Measurements from ENCODE around the gene RUNX3.
"Not testable (repeated sequence)": the region's sequence is repeated elsewhere in the genome, so short reads cannot be mapped to it uniquely, and the experiment has no call there.

Gene RUNX3

DNA sequence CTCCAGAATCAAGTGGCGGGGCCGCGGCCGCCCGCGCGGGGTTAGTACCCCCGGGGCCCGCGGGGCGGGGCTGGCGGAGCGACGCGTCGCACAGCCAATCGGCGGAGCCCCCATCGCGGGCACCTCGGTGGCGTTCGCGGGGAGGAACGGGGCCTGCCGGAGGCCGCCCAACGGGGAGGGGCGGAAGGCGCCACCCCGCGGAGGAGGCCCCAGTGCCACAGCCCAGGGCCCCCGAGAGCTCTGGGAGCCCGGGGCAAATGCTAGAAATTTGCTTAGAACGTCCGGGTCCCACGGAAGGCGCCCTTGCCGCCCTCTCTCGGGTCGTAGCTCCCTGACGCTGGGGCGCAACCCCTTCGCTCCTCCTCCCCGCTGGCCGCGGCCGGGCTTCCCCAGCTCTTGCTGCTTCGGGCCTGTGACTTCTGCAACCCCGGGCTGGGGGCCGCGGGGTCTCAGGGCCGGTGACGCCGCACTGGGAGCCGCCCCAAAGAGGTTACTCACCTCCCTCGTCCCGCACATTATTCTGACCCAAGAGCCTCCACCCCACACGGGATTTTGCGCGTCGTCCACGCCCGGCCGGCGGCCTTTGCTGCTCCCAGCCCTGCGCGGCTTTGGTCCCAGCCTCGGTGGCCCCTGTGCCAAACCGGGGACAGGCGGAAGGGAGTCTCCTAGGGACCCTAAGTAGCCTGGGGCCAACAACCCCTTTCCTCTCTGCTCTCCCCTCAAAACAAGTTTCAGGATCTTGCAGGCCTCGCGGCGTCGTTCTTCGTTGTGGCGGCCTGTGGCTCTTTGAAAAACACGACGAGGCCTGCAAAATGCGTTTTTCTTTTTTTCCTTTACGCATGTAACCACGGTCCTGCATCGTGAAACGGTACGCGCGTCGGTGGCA lies at the start of gene RUNX3:
Gene RUNX3 (minus strand): TSS at position 17 of the 886 bp plus-strand sequence. CDS start 408 bp downstream, outside the sequence.
- no peak for DNase-seq

DNA sequence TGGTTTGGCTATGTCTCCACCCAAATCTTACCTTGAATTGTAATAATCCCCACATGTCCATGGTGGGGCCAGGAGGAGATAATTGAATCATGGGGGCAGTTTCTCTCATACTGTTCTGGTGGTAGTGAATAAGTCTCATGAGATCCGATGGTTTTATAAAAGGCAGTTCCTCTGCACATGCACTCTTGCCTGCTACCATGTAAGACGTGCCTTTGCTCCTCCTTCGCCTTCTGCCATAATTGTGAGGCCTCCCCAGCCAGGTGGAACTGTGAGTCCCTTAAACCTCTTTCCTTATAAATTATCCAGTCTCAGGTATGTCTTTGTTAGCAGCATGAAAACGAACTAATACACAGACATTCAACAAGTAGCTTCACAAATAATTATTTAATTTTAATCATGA lies 49.2 kb upstream of the RUNX3 start:
- not testable (repeated sequence) for DNase-seq

DNA sequence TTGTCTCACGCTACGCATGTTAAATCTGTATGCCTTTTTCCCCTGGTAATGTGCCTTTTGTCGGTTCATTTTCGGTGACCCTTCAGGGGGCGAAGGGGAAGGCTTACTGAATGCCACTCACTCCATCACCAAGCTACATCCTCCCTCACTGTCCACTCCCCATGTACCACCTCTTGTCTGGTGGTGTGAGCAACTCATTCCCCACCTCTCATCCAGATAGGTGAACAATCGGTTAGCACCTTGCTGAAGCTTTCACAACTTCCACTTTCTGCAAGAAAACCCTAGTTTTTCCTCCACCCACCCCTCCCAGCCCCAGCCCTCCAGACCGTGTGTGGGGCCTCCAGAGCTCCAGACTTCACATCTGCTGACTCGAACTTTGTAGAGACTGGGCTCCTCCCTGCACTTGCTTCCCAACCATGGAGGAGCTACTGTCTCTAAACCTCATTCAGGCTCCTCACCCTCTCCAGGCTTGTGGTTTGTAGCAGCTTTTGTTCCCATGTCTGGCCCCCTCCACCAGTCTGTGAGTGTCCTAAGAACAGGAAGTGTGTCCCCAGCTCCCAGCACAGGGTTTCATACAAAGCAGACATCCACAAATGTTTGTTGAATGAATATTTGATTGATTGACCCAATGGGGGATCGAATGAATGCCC lies 48.4 kb upstream of the RUNX3 start:
- DNase-seq, result no peak

DNA sequence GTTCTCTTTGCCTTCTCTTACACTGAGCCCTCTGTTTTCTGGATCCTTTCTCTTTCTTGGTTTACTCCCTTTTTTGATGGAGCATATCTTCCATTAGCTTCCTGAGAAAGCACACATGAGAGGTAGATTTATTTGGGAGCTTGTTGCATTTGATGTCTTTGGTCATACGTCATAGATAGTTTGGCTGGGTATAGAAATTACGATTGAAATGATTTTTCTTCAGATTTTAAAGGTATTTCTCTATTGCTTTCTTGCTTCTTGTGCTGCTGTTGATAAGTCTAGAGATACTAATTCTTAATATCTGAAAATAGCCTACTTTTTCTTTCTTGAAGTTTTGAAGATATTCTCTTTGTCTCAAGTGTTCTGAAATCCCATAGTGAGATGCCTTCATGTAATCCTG lies 45.3 kb upstream of the RUNX3 start:
- DNase-seq, result no peak

DNA sequence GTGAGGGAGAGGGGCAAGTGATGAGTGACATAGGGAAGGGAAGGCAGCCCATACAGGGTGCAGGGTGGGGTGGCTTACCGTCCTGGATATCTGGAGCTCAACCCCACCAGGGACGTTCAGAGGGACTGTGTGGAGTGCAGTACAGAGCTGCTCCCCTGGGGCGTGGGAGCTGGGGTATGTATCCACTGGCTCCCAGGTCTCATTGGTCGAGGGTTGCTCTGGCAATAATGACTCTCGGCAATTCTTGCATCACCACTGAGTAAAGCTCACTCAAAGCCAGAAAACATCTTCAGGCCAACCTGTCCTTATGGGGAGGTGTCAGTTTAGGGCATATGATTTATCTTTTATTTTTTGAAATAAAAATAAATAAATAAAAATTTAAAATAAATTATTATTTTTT lies 43.2 kb upstream of the RUNX3 start:
- no peak for DNase-seq

DNA sequence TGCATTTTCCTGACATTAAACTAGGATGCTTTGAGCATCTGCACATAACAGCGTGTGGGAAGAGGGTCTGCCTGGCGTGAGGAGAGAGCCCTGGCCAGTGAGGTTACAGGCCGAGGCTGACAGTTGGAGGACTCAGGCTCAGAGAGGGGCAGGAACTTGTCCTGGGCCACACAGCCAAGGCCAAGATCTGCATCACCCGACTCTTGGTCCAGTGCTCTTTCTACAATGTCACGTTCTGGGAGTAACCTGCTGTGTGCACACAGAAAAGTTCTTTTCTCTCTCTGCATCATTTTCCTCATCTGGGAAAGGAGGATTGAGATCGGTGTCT lies 42.8 kb upstream of the RUNX3 start:
- no peak for DNase-seq

DNA sequence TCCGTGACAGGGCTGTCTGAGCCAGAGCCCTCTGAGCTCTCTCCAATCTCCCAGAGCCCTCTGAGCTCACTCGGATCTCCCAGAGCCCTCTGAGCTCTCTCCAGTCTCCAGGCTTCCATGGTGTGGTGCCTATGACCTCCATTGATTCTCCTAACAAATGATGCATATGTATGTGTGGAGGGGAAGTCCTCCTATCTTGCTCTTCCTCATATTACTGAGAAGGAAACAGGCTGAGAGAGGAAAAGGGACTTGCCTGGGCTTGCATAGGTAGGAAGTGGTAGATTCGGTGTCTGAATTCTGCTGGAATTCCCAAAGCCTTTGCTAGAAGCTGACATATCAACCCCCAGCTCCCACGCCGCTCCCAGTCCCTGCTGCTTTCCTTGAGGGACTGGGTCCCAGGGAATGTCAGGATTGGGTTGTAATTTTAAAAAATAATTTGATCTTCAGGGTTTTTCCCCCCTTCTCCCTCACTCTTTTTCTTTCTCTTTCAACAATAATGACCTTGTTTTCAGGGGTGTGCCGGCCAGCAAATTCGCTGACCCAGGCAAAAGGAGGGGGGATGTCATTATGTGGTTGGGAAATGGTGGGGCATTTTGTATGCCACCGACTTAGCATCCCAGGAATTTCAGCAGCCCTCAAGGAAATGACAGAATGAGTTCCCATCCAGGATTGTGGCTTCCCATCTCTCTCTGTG lies 42.3 kb upstream of the RUNX3 start:
- DNase-seq, result no peak

DNA sequence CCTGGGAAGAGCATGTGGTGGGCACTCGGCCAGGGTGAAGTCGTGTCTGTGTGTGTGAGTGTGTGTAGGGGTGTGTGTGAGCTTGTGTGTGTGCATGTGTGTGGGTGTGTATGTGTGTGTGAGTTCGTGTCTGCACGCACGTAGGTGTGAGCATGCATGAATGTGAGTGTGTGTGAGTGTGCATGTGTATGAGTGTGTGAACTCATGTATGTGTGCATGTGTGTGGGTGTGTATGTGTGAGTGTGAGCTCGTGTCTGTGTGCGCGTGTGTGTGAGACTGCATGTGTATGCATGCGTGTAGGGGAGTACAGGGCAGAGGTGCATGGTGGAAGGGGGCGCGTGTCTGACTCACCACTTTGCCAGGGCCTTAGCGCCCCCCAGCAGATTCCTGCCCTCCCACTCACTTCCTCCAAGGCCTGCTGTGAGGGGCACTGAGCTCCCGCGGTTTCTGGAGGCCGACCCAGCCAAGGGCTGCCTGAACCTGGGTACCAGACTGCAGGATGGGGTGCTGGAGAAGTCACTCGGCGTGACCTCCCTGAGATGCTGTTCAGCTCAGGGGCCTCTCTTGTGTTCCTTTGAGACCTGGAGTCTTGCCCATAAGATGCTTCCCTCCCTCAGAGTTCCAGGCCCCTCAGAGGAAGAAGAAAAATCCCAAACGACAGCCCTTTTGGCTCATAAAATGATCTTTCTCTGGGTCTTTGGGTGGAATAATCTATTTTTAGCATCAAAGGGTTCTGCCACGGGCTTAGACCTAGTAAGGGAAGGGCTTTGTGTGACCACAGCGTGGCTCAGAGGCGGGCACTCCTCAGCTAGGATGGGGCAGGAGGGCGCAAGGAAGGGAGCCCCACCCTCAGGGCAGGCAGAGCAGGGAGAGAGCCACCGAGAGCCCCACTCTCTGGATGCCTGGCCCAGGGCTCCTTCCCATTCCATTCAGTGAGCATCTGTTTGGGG lies 41.1 kb upstream of the RUNX3 start:
- DNase-seq, result no peak

DNA sequence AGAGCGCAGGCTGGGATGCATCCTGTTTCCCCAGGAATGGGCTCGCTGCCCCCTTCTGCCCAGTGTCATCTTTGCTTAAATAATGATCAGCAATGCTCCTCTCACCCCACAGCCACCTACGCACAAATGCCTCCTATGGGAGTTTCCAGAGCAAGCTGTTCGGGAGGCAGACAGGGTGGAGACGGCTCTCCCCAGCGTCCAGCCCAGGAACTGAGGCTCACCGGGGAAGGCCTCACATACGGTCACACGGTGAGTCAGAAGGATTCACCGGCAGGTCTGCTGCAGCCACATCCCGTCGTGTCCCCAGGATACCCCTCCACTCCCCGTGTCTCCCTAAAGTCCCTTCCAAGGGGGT lies 40.3 kb upstream of the RUNX3 start:
- DNase-seq, result no peak

DNA sequence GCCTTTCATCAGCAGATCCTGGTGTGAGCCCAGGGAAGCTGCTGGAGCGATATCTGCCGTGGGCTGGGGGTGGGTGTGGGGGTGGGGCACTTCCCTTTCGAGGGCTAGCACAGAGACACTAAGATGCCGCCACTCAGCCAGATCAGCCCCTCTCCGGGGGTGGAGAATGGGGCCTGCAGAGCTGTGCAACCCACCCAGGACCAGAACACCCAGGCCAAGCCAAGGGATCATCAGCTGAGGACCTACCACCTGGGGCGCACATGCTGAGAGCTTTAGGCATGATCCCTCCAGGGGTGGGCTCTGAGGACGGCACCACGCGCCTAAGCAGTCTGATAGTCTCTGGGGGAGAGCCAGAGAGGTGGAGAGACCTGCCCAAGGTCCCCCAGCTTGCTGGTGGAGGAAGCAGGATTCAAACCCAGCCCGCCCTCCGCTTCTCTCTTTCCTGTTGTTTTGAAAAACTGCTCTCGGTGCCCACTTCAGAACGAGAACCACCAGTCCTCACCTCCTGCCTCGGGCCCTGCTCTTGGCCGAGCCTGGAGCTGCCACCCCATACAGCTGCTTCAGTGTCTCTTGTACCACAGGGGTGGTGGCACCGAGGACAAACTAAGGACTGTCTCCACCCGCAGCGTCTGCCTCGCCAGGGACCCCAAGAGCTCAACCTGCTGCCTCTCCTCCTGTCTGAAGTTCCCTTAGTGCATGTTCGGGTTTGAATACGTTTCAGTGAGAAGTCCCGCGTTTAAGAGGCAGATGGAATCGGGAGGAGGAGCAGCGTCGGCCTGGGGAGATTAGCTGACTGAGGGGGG lies 39.7 kb upstream of the RUNX3 start:
- DNase-seq, result no peak

DNA sequence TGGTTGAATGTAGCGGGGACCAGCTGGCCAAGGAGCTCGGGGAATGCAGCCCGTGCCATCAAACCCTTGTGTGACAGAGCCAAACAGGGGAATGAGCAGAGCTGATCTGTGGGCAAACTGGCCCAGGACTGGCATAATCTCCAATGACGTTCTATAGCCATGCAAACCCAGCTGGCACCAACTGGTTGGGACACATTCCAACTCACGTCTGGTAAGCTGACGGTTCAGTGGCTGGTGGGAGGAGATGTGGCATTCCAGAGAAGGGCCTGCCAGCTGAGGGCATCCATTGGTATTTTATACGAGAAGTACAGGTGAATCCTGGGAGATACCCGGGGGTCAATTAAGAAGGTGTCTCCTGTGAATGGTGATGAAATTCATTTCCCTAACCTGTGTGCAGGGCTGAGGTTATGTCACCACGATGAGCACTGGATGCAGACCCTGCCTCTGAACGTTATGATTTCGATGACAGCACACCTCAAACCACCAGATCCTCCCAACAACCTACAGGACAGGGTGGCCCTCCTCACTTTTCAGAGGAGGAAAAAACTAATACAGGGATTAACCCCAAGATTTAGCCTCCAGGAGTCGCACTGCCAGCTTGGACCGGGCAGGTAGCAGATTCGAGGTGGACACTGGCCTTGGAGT lies 39.0 kb upstream of the RUNX3 start:
- DNase-seq, result no peak

DNA sequence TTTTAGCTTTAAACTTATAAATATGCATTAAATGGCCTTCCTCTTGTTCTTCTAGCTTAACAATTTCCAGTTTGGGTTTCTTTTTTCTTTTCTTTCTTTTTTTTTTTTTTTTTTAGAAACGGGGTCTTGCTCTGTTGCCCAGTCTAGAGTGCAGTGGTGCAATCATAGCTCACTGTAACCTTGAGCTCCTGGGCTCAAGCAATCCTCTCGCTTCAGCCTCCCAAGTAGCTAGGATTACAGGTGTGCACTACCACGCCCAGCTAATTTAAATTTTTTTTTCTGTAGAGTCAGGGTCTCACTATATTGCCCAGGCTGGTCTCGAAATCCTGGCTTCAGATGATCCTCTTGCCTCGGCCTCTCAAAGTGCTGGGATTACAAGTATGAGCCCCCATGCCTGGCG lies 37.9 kb upstream of the RUNX3 start:
- no peak for DNase-seq

DNA sequence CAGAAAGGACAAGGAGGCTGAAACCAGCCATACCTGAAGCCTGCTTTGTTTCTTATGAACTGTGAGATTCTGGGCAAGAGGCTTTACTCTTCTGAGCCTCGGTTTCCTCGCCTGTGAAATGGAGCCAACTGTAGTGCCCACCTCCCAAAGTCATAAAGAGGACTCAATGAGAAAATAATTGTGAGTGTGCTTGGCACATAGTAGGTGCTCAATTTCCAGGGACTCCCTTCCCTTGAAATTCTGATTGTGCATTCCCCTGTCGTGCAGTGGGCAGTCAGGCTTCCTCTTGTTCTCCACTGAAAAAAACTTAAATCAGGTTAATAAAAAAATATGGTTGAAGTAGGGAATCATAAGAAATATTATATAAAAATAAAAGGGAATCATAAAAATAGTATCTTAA lies 37.5 kb upstream of the RUNX3 start:
- no peak for DNase-seq

DNA sequence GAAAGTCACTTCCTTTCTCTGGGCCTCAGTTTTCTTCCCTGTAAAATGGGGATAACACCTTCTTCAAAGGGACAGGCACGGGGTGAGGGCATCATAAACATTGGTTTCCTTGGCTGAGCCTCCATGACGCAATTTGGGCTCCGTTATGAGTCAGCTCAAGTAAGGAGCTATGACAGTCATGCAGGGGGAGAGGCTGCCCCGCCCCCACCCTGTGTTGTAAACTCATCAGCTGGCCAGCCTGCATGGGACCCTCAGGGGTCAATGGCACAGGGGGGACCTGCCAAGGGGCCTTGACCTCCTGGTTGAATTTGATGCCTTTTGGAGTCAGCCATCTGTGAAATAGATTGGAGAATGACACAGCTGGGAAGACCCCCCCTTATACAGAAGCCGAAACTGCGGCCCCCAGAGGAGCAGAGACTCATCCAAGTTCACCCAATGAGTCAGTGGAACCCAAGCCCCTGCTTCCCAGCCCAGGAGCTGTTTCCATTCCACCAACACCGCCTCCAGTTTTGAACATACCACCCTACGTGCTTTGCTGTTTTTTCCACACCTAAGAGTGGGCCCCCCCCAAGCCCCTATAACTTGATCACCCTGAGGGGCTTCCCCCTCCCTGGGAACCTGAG lies 36.8 kb upstream of the RUNX3 start:
- DNase-seq, result no peak

DNA sequence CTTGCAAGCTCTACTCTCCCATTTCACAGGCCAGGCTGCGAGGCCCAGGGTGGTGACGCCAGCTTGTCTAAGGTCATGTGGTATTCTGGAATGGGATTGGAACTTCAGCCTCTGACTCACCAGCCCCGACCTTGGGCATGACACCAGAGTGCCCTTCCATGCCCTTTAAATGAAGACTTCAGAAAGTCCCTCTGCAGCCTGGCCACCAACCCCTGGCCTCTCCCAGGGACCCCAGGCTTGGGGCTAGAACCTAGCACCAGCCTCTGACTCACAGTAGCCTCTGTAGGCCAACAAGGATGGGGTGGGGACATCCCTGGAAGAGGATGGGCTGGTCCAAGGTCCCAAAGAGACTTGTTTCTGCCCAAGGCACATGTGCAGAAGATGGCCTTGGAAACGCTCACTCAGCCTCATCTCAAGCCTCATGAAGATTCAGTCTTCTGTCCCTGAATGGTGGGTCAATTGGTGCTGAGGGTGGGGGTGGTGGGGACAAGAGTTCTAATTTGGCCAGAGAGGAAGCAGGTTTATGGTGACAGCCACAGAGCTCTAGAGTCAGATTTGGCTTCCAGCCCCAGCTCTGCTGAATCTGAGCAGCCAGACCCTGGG lies 36.1 kb upstream of the RUNX3 start:
- no peak for DNase-seq

DNA sequence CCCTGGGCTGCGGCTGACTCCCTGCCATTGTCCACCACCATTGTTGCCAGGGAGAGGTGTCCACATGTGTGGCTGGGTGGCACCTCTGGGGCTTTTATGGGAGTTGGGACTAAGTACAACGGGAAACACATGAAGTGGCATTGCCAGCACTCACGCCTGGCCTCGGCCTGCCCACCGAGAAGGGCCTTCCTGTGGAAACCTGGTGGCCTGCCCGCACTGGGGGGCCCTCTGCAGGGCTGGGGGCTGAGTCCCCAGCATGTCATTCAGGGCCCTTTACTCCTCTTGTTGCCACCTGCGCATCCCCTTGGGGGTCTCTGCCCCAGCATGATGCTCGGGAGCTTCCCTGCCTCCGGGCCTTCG lies 35.5 kb upstream of the RUNX3 start:
- DNase-seq, result no peak

DNA sequence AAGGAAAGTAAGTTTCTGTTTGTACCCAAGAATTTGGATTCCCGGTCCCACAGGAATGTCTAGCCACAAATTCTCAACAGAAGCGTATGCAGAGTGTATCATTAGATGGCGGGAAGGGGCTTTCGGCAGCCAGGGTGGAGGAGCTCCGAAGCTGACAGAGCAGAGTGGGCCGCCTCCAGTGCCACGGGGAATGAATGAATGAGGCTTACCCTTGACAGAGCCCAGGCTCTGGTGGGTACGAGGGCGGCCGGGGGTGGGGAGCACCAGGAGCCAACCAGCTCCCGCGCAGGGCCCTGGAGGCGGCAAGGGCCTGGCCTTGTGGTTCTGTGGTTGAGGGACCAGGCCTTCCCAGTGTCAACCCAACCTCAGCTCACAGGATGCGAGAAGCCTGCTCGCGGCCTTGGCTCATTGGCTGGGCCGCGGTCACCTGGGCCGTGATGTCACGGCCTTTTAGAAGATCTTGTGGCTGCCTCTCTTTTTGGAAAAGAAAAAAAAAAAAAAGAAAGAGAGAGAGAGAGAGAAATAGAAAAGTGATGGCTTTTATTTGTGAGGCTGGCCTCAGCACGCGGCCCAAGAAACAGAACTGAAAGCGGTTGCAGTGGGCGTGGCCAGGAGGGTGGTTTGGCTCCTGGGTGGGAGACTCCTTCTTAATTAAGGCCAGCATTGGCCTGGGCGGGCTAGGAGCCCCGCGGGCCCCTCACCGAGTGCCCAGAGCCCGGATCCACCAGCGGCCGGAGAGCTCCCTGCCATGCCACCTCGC lies 34.9 kb upstream of the RUNX3 start:
- DNase-seq, result no peak

DNA sequence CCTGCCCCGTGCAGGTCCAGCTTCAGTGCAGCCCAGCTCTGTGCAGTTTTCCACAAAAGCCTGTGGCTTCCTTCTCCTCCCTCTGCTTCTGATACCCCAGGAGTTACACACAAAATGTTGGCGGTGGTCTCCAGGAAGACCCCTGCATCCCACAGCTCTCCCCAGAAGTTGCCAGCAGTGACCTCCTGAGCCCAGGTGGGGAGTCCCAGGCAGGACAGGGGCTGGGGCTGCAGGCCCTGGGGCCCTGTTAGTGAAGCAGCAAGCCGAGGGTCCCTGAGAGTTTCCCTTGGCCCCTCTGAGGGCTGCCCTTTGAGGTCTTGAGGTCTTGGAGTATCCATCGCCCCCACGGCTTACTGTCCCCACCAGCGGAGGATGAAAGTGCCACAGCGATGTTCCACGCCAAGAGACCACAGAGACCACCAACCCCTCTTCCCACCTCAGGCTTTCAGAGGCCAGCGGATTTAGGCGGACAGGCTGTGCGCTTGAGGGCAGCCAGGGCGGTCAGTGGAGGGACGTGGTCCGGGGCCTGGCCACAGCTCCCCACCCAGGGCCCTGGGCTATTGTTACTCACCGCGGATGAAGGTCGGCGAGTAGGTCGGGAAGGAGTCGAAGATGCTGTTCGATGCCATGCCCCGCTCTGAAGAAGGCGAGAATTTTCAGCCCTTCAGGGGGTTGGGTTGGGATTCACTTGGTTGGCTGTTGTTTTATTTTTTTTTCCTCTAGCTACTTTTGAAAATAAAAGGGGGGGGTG lies 34.0 kb upstream of the RUNX3 start:
- DNase-seq, result no peak
